ENCODE data around the gene XYLT1. TPM values are rescaled to one million over a fixed set of nuclear protein-coding genes. Genes with fewer than 3 reads are reported as not detected.

The XYLT1 gene
- total RNA-seq, 1 donor from 2014 or later: 0.23 TPM

DNA sequence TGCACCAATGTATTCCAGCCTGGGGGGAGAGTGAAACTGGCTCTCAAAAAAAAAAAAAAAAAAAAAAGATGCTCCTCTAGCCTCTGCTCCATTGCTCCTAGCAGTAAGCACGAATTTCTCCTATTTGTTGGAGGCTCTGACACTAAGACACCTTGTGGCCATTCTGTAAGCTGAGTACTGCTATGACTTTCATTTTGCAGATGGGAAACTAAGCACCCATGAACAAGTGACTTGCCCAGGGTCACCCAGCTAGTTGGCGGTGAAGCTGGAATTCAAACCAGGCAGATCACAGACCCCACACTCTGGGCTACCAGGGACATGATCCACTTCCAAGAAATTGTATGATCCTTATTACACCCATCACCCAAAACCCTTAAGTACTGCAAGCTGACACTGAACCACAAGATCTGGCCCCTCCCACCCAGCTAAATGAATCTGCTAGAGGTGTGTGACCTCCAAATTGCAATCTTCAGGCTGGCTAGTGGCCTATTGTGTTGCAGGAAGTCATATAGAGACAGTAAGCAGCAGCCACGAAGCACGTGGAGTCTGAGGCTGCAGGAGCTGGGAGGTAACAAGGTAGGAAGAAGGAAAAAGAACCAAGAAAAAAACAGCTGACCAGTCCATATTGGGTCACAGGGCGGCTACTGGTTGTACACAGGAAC, 209.4 kb downstream of the XYLT1 start:
- DNase-seq (ENCODE audit: low read depth): no peak
- H3K4me3 ChIP-seq (ENCODE audit: low read depth, low read length): no peak overlapping the region
- TF ChIP-seq, protein P1, sequence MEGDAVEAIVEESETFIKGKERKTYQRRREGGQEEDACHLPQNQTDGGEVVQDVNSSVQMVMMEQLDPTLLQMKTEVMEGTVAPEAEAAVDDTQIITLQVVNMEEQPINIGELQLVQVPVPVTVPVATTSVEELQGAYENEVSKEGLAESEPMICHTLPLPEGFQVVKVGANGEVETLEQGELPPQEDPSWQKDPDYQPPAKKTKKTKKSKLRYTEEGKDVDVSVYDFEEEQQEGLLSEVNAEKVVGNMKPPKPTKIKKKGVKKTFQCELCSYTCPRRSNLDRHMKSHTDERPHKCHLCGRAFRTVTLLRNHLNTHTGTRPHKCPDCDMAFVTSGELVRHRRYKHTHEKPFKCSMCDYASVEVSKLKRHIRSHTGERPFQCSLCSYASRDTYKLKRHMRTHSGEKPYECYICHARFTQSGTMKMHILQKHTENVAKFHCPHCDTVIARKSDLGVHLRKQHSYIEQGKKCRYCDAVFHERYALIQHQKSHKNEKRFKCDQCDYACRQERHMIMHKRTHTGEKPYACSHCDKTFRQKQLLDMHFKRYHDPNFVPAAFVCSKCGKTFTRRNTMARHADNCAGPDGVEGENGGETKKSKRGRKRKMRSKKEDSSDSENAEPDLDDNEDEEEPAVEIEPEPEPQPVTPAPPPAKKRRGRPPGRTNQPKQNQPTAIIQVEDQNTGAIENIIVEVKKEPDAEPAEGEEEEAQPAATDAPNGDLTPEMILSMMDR (conservative IDR thresholded peaks at IDR 0.05; ENCODE audit: low read depth, low read length): no peak

DNA sequence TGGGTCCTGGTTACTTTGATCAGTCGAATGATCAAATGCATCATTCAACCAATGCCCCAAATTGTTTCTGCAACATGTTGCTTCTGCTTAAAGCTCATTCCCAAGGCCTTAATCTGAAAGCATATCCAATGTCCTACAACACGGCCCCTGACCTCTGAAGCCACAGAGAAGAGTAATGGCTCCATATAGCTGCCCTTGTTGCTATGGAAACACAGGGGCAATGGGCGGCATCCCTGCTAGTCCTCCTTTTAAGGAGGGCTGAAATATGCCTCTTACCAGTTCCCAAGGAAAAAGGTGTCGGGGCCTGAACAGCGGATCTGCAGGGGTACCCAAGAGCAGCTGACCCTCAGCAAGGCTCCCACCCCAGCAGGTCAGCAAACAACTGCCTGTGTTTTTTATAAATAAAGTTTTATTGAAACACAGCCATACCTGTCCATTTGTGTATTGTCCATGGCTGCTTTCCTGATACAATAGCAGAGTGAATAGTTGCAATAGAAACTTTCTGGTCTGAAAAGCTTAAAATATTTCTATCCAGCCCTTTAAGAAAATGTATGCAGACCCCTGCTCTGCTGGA, 210.4 kb downstream of the XYLT1 start:
- no peak for DNase-seq (ENCODE audit: low read depth)
- TF ChIP-seq, protein P1 (conservative IDR thresholded peaks at IDR 0.05; ENCODE audit: low read depth, low read length): no peak

DNA sequence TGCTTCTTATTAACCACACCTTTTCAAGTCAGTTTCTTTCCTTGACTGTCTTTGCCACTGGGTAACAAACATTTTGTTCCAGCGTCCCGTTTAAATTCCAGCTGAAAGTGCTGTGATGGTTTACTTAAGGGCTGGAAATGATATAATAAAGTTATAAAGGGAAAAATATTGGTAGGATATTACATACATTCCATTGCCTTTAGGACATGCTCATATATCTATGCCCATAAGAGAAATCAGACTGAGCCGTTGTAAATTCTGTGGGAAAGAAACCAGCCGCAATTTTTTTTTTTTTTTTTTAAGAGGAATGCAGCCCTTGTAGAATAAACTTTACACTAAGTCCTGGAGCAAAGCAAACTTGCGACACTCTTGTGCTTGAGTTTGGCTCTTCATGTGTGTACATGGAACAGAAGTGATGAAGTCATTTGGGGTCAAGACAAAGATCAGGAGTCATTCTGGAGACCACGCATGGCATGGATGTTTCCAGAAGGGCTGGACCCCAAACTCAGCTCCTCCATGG, 210.9 kb downstream of the XYLT1 start:
- TF ChIP-seq, protein P1 (conservative IDR thresholded peaks at IDR 0.05; ENCODE audit: low read depth, low read length): no peak
- no peak overlapping the region for H3K4me3 ChIP-seq (ENCODE audit: low read depth, low read length)
- DNase-seq (ENCODE audit: low read depth): no peak

More for the DNA sequence above, 210.4 kb downstream of the XYLT1 start:
- no peak overlapping the region for H3K4me3 ChIP-seq (ENCODE audit: low read depth, low read length)

DNA sequence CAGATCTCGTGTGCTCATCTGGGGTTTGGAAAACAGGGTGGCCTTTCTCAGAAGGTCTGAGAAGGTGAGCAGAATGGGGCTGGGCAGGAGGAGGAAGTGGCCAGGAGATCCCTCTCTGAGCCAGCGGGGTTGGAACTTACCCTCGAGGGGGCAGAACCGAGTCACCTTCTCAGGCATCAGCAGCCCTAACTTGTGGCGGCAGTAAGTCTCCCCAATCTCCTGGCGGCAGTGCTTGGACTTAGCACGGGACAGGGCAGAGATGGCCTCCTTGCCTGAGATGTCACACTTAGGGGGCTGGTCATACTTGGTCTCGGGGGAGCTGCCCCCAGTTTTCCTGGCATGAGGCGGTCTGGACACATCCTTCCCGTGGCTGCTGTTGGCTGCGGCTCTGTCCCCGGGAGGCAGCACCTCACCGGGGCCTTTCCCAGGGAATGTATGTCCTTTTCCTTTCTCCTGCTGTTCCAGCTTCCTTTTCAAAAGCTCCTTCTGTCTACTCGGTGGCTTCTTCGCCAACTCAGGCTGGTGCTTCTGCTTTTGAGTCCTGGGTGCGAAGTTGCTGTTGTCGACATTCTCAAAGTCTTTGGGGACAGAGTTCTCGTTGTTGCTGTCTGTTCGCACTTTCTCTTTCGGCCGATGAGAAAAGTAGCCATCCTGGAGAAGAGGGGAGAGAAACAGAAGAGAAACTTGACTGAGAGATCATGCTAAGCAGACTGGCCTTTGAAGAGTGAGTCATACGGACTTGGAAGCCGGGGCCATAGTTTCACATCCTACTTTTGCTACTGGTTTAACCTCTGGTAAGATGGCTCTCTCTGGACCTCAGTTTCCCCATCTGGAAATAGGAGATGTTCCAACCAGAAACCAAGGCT, 211.7 kb downstream of the XYLT1 start:
- no peak overlapping the region for H3K4me3 ChIP-seq (ENCODE audit: low read depth, low read length)
- TF ChIP-seq, protein P1 (conservative IDR thresholded peaks at IDR 0.05; ENCODE audit: low read depth, low read length): no peak
- DNase-seq (ENCODE audit: low read depth): no peak

DNA sequence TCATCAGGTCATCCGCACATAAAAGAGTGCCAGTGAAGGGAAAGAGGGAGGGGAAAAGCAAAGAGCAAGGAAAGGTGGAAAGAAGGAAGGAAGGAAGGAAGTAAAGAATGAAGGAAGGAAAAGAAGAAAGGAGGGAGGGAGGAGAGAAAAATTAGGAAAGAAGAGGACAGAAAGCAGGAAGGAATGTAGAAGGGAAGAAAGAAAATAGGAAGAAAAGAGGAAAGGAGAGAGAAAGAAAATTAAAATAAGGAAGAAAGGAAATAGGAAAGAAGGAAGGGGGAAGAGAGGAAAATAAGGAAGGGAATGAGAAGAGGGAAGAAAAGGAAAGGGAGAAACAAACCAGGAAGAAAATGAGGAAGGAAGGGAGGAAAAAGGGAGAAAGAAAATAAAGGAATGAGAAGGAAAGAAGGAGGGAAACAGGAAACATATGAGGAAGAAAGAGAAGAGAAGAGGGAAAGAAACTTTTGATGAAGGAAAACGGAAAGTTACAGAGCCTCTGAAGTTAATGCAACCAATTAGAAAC, 212.6 kb downstream of the XYLT1 start:
- TF ChIP-seq, protein P1 (conservative IDR thresholded peaks at IDR 0.05; ENCODE audit: low read depth, low read length): no peak
- DNase-seq (ENCODE audit: low read depth): no peak
- no peak overlapping the region for H3K4me3 ChIP-seq (ENCODE audit: low read depth, low read length)

DNA sequence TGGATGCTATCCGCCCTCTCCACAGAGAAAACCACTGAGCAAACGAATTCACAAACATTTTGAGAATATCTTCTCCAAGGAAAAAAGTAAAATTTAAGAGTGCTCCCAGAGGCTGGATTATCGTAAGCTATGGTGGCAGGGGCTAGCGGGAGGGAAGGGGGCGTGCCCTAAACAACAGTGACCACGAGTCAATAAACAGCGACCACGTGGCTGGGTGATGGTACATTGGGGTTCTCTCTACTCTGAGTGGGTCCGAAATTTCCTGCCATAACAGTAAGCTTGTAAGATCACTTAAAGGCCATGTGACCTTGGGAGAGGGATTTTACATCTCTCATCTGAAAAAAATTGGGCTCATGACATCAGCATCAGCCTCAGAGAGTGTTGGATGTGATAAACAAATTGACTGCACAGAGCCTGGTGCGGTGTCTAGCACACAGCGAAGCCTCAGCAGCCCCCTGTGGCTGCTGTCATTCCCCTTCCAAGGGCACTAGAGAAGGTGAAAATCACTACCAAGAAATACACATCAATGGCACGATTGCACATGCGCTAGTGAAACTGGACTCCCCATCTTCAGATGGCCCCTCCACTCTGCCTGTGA, 213.2 kb downstream of the XYLT1 start:
- H3K4me3 ChIP-seq (ENCODE audit: low read depth, low read length): no peak overlapping the region
- no peak for DNase-seq (ENCODE audit: low read depth)
- TF ChIP-seq, protein P1 (conservative IDR thresholded peaks at IDR 0.05; ENCODE audit: low read depth, low read length): no peak
